Measurements from ENCODE around the gene MX2.
"Not testable (repeated sequence)": the region's sequence is repeated elsewhere in the genome, so short reads cannot be mapped to it uniquely, and the experiment has no call there.

Gene MX2, protein sequence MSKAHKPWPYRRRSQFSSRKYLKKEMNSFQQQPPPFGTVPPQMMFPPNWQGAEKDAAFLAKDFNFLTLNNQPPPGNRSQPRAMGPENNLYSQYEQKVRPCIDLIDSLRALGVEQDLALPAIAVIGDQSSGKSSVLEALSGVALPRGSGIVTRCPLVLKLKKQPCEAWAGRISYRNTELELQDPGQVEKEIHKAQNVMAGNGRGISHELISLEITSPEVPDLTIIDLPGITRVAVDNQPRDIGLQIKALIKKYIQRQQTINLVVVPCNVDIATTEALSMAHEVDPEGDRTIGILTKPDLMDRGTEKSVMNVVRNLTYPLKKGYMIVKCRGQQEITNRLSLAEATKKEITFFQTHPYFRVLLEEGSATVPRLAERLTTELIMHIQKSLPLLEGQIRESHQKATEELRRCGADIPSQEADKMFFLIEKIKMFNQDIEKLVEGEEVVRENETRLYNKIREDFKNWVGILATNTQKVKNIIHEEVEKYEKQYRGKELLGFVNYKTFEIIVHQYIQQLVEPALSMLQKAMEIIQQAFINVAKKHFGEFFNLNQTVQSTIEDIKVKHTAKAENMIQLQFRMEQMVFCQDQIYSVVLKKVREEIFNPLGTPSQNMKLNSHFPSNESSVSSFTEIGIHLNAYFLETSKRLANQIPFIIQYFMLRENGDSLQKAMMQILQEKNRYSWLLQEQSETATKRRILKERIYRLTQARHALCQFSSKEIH

GRCh38 chr21:41361786-41362604 lies at the start of gene MX2:
TSS of gene MX2 (plus strand) at chr21:41362027. CDS start at chr21:41376907, 14,880 bp downstream.
- ATAC-seq (replicated peaks; ENCODE audit: extremely low read depth, poor library complexity, severe bottlenecking) = peak; percentile 85
- peak within 1 kb of the TSS; percentile 100 for H3K27ac Mint-ChIP-seq (ENCODE audit: low read depth)
- peak; percentile 68 to 85 for DNase-seq (ENCODE audit: low spot score in 2 of 2)
- peaks cover 46% of the 10 kb centered on the region for H3K4me1 Mint-ChIP-seq
- peaks cover 31% of the 10 kb centered on the region for H3K36me3 Mint-ChIP-seq (ENCODE audit: insufficient read depth)
- no peaks in the 10 kb centered on the region for H3K9me3 Mint-ChIP-seq
- no peaks in the 10 kb centered on the region for H3K27me3 Mint-ChIP-seq
- peak within 1 kb of the TSS; percentile 93 for H3K4me3 Mint-ChIP-seq

GRCh38 chr21:41313285-41314164 lies 48.3 kb upstream of the MX2 start:
- not testable (repeated sequence) for H3K4me3 Mint-ChIP-seq; H3K4me1 Mint-ChIP-seq; DNase-seq (ENCODE audit: low spot score in 2 of 2); H3K36me3 Mint-ChIP-seq (ENCODE audit: insufficient read depth); H3K27ac Mint-ChIP-seq (ENCODE audit: low read depth); ATAC-seq (replicated peaks; ENCODE audit: extremely low read depth, poor library complexity, severe bottlenecking); H3K9me3 Mint-ChIP-seq
- peaks cover 61% of the 10 kb centered on the region for H3K27me3 Mint-ChIP-seq

DNA sequence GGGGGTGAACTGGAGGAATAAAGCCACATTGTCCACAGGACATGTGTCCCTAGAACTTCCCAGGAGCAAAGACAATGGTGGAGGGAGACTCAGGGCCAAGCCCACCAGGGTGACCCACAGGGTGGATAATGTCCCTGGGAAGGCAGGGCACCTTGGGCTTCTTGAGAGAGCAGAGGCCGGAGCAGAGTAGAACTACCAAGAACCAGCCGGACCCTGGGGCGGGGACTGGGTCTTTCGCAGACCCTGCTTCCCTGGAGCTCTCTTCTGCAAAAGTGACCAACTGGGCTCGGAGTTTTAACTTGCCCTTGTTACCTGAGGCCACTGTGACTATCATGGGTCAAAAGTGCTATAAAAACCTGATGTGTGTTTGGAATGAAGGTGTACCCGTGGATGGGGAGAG lies 46.1 kb upstream of the MX2 start:
- Mint-ChIP-seq H3K4me1 (no peaks in the 10 kb centered on the region), H3K27ac (ENCODE audit: low read depth) (no peak overlapping the region), H3K36me3 (ENCODE audit: insufficient read depth) (no peaks in the 10 kb centered on the region), H3K9me3 (no peaks in the 10 kb centered on the region), H3K4me3 (no peak overlapping the region), H3K27me3 (peaks cover 63% of the 10 kb centered on the region)
- no peak for DNase-seq (ENCODE audit: low spot score in 2 of 2)
- no peak for ATAC-seq (replicated peaks; ENCODE audit: extremely low read depth, poor library complexity, severe bottlenecking)

DNA sequence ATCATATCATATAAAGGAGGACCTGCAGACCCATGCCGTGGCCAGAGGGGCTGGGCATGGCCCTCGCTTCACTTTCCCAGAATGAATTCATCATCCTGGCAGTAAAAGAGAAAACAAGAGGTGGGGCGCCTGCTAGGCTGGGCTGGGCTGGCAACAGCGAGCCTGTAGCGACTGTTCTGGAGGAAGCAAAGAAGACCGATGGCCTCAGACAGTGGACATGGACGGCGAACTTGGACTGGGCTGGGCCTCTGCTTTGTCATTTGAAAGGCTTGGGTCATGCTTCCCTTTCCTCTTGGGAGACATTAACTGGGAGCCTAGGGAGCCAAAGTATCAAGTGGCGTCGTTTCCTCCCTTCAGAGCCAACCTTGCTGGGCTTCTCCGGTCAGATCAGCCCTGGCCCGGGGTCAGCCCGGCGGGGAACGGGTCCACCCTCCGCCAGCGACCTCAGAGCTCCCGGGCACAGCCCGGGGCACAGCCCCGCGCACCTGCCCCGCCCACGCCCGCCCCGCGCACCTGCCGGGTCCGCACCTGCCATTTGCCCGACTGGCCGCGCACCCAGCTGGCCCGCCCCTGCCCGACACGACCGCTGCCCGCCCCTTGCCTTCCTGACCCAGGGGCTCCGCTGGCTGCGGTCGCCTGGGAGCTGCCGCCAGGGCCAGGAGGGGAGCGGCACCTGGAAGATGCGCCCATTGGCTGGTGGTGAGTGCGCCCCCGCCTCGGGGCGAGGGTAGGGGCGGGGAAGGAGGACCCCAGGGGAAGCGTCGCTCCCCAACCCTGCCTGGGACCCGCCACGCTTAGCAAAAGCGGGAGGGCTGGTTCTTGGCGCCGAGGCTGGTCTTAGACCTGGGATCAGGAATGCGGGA lies 45.4 kb upstream of the MX2 start, which contains the start of gene FAM3B:
FAM3B (plus strand) TSS at position 602 of the 863 bp plus-strand sequence; CDS start at position 681, 79 bp downstream.
- Mint-ChIP-seq H3K4me3 (no peak within 1 kb of the TSS), H3K9me3 (no peaks in the 10 kb centered on the region), H3K36me3 (ENCODE audit: insufficient read depth) (no peaks in the 10 kb centered on the region), H3K4me1 (no peaks in the 10 kb centered on the region), H3K27ac (ENCODE audit: low read depth) (no peak within 1 kb of the TSS), H3K27me3 (peaks cover 68% of the 10 kb centered on the region)
- ATAC-seq (replicated peaks; ENCODE audit: extremely low read depth, poor library complexity, severe bottlenecking) = no peak
- DNase-seq (ENCODE audit: low spot score in 2 of 2) = no peak

DNA sequence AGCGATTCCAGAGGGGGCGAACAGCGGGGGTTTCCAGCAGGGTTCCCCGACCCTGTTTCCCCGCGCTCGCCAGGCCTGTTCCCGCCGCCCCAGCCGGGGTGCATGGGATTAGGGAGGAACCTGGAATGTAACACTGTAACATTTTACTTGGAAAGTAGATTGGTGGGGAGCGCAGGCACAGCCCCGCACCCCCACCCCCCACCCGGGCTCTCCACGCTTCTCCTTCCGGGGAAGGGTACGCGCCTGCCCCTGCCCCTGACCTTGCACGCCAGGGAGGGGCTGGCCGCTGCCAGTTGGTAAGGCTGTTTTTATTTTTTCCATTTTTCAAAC lies 44.8 kb upstream of the MX2 start:
- Mint-ChIP-seq H3K4me1 (no peaks in the 10 kb centered on the region), H3K36me3 (ENCODE audit: insufficient read depth) (no peaks in the 10 kb centered on the region), H3K27ac (ENCODE audit: low read depth) (no peak overlapping the region), H3K9me3 (no peaks in the 10 kb centered on the region), H3K27me3 (peaks cover 68% of the 10 kb centered on the region), H3K4me3 (no peak overlapping the region)
- DNase-seq (ENCODE audit: low spot score in 2 of 2) (no peak), ATAC-seq (replicated peaks; ENCODE audit: extremely low read depth, poor library complexity, severe bottlenecking) (no peak)

GRCh38 chr21:41317458-41317857 lies 44.4 kb upstream of the MX2 start:
- Mint-ChIP-seq H3K4me3 (no peak overlapping the region), H3K36me3 (ENCODE audit: insufficient read depth) (no peaks in the 10 kb centered on the region)

DNA sequence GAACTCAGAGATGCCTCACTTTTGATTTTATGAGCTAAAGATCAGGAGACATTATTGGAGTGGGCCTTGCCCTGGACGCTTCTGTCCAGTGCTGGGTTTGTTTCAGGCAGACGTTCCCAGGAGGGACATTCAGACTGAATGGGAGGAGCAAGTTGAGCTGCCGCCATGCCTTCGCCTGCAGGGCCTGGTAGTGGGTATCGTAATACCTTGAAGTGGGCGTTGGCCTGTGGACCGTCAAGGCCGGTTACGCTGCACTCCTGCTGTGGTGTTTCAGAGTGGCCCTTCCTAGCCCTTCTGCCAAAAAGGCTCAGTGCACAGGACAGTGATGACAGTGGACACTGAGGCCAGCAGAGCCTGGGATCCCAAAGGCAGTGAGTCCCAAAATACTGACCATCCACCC lies 43.6 kb upstream of the MX2 start:
- H3K4me3 Mint-ChIP-seq = no peak overlapping the region
- no peak overlapping the region for H3K27ac Mint-ChIP-seq (ENCODE audit: low read depth)
- H3K4me1 Mint-ChIP-seq = no peaks in the 10 kb centered on the region
- H3K36me3 Mint-ChIP-seq (ENCODE audit: insufficient read depth) = no peaks in the 10 kb centered on the region
- H3K27me3 Mint-ChIP-seq = peaks cover 68% of the 10 kb centered on the region
- DNase-seq (ENCODE audit: low spot score in 2 of 2) (no peak), ATAC-seq (replicated peaks; ENCODE audit: extremely low read depth, poor library complexity, severe bottlenecking) (no peak)
- H3K9me3 Mint-ChIP-seq = no peaks in the 10 kb centered on the region

More at GRCh38 chr21:41317458-41317857, 44.4 kb upstream of the MX2 start:
- Mint-ChIP-seq H3K4me1 (no peaks in the 10 kb centered on the region), H3K27me3 (peaks cover 68% of the 10 kb centered on the region), H3K27ac (ENCODE audit: low read depth) (no peak overlapping the region), H3K9me3 (no peaks in the 10 kb centered on the region)
- ATAC-seq (replicated peaks; ENCODE audit: extremely low read depth, poor library complexity, severe bottlenecking) (no peak), DNase-seq (ENCODE audit: low spot score in 2 of 2) (no peak)

DNA sequence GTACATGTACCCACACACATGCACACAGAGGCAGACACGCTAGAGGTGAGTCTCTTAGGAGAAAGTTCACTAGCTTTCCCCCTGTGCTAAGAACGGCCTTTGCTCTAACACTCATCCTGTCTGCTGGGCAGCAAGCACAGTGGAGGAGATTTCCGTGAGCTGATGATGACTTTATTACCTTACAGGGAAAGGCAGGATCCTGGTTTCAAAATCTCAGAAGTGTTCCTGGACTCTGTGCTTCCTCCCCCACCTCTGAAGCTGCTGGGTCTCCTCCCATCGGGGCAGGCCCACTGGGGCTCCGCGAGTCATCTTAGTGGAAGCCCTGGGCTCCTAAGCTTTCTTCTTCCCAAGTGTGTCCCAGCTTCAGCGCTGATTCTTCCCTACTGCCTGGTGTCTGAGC lies 42.6 kb upstream of the MX2 start:
- no peak for ATAC-seq (replicated peaks; ENCODE audit: extremely low read depth, poor library complexity, severe bottlenecking)
- DNase-seq (ENCODE audit: low spot score in 2 of 2) = no peak
- peaks cover 65% of the 10 kb centered on the region for H3K27me3 Mint-ChIP-seq
- H3K36me3 Mint-ChIP-seq (ENCODE audit: insufficient read depth) = no peaks in the 10 kb centered on the region
- no peaks in the 10 kb centered on the region for H3K9me3 Mint-ChIP-seq
- no peak overlapping the region for H3K27ac Mint-ChIP-seq (ENCODE audit: low read depth)
- no peak overlapping the region for H3K4me3 Mint-ChIP-seq
- H3K4me1 Mint-ChIP-seq = no peaks in the 10 kb centered on the region

- Mint-ChIP-seq H3K4me1 (no peaks in the 10 kb centered on the region), H3K27ac (ENCODE audit: low read depth) (no peak overlapping the region), H3K36me3 (ENCODE audit: insufficient read depth) (no peaks in the 10 kb centered on the region), H3K4me3 (no peak overlapping the region), H3K27me3 (peaks cover 44% of the 10 kb centered on the region), H3K9me3 (no peaks in the 10 kb centered on the region)
- no peak for ATAC-seq (replicated peaks; ENCODE audit: extremely low read depth, poor library complexity, severe bottlenecking)
- DNase-seq (ENCODE audit: low spot score in 2 of 2) = no peak
These were observed 40.5 kb upstream of the MX2 start for GRCh38 chr21:41321211-41321907.

- DNase-seq (ENCODE audit: low spot score in 2 of 2) (no peak), ATAC-seq (replicated peaks; ENCODE audit: extremely low read depth, poor library complexity, severe bottlenecking) (no peak)
- no peak overlapping the region for H3K4me3 Mint-ChIP-seq
- H3K4me1 Mint-ChIP-seq = no peaks in the 10 kb centered on the region
- H3K9me3 Mint-ChIP-seq = no peaks in the 10 kb centered on the region
- H3K27me3 Mint-ChIP-seq = peaks cover 43% of the 10 kb centered on the region
- H3K36me3 Mint-ChIP-seq (ENCODE audit: insufficient read depth) = no peaks in the 10 kb centered on the region
- H3K27ac Mint-ChIP-seq (ENCODE audit: low read depth) = no peak overlapping the region
These were observed 39.8 kb upstream of the MX2 start for GRCh38 chr21:41321908-41322495.

All from central memory CD8-positive, alpha-beta T cell (primary cell).